ENCODE results near the gene PLP1.

DNA sequence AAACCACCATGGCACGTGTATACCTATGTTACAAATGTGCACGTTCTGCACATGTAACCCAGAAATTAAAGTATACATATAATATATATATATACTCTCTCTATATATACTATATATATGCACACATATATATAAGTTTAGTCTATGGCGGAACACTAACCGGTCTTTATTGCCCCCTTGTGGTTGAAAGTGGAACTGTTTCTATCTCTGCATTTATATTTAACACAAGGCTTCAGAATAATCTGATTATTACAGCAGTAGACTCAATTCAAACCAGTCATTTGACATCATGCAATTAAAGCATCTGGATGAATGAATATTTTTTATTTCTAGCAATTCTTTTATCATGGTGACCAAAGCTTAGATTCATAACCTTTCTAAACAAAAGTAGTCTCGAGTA lies 40.9 kb downstream of the PLP1 start:
- TF ChIP-seq, protein P1, sequence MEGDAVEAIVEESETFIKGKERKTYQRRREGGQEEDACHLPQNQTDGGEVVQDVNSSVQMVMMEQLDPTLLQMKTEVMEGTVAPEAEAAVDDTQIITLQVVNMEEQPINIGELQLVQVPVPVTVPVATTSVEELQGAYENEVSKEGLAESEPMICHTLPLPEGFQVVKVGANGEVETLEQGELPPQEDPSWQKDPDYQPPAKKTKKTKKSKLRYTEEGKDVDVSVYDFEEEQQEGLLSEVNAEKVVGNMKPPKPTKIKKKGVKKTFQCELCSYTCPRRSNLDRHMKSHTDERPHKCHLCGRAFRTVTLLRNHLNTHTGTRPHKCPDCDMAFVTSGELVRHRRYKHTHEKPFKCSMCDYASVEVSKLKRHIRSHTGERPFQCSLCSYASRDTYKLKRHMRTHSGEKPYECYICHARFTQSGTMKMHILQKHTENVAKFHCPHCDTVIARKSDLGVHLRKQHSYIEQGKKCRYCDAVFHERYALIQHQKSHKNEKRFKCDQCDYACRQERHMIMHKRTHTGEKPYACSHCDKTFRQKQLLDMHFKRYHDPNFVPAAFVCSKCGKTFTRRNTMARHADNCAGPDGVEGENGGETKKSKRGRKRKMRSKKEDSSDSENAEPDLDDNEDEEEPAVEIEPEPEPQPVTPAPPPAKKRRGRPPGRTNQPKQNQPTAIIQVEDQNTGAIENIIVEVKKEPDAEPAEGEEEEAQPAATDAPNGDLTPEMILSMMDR (conservative IDR thresholded peaks at IDR 0.05; ENCODE audit: low read depth in 2 of 2): peak in 1 of 2 experiments; percentile 56
- no peak for TF ChIP-seq EZH2phosphoT487 (IDR thresholded peaks at IDR 0.05; ENCODE audit: unreplicated experiment)
- no peak for TF ChIP-seq POLR2AphosphoS5 (IDR thresholded peaks at IDR 0.05; ENCODE audit: low read depth)
- no peak for TF ChIP-seq ZNF331 (CRISPR knock-in tag; IDR thresholded peaks at IDR 0.05; ENCODE audit: low read depth)
- no peak for TF ChIP-seq EZH2 (IDR thresholded peaks at IDR 0.05; ENCODE audit: low read depth, unreplicated experiment)
- no peak for TF ChIP-seq STAT1 (IDR thresholded peaks at IDR 0.05; ENCODE audit: unreplicated experiment)
- TF ChIP-seq, protein P2, sequence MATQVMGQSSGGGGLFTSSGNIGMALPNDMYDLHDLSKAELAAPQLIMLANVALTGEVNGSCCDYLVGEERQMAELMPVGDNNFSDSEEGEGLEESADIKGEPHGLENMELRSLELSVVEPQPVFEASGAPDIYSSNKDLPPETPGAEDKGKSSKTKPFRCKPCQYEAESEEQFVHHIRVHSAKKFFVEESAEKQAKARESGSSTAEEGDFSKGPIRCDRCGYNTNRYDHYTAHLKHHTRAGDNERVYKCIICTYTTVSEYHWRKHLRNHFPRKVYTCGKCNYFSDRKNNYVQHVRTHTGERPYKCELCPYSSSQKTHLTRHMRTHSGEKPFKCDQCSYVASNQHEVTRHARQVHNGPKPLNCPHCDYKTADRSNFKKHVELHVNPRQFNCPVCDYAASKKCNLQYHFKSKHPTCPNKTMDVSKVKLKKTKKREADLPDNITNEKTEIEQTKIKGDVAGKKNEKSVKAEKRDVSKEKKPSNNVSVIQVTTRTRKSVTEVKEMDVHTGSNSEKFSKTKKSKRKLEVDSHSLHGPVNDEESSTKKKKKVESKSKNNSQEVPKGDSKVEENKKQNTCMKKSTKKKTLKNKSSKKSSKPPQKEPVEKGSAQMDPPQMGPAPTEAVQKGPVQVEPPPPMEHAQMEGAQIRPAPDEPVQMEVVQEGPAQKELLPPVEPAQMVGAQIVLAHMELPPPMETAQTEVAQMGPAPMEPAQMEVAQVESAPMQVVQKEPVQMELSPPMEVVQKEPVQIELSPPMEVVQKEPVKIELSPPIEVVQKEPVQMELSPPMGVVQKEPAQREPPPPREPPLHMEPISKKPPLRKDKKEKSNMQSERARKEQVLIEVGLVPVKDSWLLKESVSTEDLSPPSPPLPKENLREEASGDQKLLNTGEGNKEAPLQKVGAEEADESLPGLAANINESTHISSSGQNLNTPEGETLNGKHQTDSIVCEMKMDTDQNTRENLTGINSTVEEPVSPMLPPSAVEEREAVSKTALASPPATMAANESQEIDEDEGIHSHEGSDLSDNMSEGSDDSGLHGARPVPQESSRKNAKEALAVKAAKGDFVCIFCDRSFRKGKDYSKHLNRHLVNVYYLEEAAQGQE (IDR thresholded peaks at IDR 0.05; ENCODE audit: unreplicated experiment): no peak
- TF ChIP-seq NANOG (IDR thresholded peaks at IDR 0.05; ENCODE audit: borderline replicate concordance): no peak
- TF ChIP-seq JUNB (IDR thresholded peaks at IDR 0.05; ENCODE audit: unreplicated experiment): no peak
- TF ChIP-seq, protein P3, sequence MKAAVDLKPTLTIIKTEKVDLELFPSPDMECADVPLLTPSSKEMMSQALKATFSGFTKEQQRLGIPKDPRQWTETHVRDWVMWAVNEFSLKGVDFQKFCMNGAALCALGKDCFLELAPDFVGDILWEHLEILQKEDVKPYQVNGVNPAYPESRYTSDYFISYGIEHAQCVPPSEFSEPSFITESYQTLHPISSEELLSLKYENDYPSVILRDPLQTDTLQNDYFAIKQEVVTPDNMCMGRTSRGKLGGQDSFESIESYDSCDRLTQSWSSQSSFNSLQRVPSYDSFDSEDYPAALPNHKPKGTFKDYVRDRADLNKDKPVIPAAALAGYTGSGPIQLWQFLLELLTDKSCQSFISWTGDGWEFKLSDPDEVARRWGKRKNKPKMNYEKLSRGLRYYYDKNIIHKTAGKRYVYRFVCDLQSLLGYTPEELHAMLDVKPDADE (IDR thresholded peaks at IDR 0.05): no peak
- no peak for TF ChIP-seq CREB1 (CRISPR knock-in tag; IDR thresholded peaks at IDR 0.05; ENCODE audit: low read depth)
- TF ChIP-seq, protein P4, sequence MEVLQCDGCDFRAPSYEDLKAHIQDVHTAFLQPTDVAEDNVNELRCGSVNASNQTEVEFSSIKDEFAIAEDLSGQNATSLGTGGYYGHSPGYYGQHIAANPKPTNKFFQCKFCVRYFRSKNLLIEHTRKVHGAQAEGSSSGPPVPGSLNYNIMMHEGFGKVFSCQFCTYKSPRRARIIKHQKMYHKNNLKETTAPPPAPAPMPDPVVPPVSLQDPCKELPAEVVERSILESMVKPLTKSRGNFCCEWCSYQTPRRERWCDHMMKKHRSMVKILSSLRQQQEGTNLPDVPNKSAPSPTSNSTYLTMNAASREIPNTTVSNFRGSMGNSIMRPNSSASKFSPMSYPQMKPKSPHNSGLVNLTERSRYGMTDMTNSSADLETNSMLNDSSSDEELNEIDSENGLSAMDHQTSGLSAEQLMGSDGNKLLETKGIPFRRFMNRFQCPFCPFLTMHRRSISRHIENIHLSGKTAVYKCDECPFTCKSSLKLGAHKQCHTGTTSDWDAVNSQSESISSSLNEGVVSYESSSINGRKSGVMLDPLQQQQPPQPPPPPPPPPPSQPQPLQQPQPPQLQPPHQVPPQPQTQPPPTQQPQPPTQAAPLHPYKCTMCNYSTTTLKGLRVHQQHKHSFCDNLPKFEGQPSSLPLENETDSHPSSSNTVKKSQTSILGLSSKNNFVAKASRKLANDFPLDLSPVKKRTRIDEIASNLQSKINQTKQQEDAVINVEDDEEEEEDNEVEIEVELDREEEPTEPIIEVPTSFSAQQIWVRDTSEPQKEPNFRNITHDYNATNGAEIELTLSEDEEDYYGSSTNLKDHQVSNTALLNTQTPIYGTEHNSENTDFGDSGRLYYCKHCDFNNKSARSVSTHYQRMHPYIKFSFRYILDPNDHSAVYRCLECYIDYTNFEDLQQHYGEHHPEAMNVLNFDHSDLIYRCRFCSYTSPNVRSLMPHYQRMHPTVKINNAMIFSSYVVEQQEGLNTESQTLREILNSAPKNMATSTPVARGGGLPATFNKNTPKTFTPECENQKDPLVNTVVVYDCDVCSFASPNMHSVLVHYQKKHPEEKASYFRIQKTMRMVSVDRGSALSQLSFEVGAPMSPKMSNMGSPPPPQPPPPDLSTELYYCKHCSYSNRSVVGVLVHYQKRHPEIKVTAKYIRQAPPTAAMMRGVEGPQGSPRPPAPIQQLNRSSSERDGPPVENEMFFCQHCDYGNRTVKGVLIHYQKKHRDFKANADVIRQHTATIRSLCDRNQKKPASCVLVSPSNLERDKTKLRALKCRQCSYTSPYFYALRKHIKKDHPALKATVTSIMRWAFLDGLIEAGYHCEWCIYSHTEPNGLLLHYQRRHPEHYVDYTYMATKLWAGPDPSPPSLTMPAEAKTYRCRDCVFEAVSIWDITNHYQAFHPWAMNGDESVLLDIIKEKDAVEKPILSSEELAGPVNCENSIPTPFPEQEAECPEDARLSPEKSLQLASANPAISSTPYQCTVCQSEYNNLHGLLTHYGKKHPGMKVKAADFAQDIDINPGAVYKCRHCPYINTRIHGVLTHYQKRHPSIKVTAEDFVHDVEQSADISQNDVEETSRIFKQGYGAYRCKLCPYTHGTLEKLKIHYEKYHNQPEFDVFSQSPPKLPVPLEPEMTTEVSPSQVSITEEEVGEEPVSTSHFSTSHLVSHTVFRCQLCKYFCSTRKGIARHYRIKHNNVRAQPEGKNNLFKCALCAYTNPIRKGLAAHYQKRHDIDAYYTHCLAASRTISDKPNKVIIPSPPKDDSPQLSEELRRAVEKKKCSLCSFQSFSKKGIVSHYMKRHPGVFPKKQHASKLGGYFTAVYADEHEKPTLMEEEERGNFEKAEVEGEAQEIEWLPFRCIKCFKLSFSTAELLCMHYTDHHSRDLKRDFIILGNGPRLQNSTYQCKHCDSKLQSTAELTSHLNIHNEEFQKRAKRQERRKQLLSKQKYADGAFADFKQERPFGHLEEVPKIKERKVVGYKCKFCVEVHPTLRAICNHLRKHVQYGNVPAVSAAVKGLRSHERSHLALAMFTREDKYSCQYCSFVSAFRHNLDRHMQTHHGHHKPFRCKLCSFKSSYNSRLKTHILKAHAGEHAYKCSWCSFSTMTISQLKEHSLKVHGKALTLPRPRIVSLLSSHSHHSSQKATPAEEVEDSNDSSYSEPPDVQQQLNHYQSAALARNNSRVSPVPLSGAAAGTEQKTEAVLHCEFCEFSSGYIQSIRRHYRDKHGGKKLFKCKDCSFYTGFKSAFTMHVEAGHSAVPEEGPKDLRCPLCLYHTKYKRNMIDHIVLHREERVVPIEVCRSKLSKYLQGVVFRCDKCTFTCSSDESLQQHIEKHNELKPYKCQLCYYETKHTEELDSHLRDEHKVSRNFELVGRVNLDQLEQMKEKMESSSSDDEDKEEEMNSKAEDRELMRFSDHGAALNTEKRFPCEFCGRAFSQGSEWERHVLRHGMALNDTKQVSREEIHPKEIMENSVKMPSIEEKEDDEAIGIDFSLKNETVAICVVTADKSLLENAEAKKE (CRISPR knock-in tag; IDR thresholded peaks at IDR 0.05): no peak
- TF ChIP-seq ZNF114 (CRISPR knock-in tag; IDR thresholded peaks at IDR 0.05): no peak
